NOMO-1 treated with dmso at 0.1 percent for 144 hours (cell line): ENCODE data around the gene CDKAL1.

Experiments
- DNase-seq: peaks from one replicate; lab custom pipeline; 2025; ENCODE audit not compliant: unreplicated experiment; lab: John Stamatoyannopoulos, UW

The CDKAL1 gene

DNA sequence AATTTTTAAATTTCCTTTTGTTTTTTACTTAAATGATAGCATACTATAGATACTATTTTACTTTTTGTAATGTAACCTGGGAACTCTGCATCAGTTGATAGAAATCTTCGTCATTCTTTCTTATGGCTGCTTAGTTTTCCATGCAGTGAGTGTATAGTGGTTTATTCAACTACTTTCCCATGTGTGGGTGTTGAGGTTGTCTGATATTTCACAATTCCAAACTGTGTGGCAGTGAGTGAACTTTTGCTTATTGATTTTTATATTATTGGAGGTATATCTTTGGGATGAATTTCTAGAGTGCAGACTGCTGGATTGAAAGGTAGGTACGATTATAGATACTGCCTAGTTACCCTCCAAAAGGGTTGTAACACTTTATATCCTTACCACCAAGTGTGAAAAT lies 136.5 kb downstream of the CDKAL1 start:
- no peak for DNase-seq

DNA sequence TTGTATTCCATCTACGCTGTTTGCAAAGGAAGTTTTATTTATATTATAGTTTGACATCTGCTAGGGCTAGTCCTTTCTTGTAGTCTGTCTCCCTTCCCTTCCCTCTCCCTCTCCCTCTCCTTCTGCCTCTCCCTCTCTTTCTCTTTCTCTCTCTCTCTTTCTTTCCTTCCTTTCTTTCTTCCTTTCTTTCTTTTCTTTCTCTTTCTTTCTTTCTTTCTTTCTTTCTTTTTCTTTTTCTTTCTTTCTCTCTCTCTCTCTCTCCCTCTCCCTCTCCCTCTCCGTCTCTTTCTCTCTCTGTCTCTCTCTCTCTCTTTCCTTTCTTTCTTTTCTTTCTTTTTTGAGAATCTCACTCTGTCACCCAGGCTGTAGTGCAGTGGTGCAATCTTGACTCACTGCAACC lies 137.8 kb downstream of the CDKAL1 start:
- no peak for DNase-seq

DNA sequence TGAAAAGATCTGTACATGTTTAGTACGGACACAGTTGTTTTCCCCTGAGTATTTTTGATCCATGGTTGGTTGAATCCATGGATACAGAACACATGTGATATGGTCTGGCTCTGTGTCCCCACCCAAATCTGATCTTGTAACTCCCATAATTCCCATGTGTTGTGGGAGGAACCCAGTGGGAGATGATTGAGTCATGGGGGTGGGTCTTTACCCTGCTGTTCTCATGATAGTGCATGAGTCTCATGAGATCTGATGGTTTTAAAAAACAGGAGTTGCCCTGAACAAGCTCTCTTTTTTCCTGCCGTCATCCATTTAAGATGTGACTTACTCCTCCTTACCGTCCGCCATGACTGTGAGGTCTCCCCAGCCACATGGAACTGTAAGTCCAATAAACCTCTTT lies 139.2 kb downstream of the CDKAL1 start:
- no peak for DNase-seq

DNA sequence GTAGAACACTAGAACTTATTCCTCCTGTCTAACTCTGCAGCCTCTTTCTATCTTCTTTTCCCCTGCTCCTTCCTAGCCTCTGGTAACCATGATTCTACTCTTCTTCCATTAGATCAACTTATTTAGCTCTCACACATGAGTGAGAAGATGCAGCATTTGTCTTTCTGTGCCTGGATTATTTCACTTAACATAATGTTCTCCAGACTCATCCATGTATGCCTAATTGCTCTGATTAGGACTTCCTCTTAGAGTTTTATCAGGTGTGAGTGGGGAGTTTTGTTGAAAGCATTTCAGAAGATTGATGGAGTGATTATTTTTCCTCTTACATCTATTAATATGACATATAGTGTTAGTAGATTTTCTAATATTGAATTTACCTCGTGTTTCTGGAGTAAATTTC lies 140.4 kb downstream of the CDKAL1 start:
- DNase-seq = no peak

DNA sequence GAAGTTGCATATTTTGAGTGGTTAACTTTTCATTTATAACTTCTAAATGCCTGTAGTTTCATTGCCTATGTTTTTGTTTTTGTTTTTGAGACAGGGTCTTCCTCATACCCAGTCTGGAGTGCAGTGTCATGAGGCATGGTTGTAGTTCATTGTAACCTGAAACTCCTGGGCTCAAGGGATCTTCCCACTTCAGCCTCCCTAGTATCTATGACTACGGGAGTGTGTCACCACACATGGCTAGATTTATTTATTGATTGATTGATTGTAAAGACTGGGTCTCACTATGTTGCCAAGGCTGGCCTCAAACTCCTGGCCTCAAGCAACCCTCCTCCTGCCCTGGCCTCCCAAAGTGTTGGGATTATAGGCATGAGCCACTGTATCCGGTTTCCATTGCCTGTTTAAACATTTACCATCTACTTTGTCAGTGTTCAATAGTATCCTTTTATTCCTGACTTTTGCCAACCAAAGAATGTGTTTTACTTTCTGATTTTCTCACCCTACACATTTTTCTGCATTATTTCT lies 144.6 kb downstream of the CDKAL1 start:
- no peak for DNase-seq

DNA sequence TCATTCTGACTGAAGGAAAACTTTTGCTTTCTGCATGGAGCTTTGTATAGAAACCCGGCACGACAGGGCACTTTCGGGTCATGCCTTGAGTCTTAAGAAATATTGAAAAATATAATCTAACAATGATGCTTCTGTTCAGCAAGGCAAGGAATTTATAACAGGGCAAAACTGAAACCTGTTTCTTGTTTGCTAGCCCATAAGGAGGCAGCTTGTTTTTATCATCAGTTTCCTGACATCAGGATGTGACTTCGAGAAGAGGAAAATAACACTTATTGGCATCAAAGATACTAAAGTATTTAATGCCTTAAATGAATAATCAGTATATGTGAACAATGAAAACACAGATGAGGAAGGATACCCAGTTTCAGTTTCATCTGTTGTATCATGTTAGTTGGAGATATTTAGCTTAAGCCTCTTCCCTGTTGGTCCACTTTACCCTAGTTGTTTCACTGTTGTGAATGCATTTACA lies 146.5 kb downstream of the CDKAL1 start:
- DNase-seq = no peak

DNA sequence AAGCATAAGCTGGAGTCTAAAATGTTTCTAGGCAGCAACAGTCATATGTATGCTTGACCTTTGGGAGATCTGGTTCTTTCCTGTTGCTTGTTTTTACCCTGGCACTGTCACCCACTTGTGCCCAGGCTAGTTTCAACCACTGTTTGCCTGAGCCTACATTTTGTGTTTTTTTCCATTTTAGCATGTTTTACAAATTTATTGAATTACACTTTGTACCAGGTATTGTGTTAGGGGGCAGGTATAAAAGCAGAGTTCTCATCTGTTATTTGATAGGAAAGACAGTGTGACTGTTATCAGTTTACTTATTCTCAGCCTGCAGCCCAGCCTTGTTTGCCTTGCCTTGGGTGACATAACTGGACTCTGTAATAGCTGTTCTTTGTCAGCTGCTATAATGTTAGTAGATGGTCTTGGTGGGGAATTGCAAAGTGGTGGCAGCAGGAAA lies 147.0 kb downstream of the CDKAL1 start:
- DNase-seq = no peak

DNA sequence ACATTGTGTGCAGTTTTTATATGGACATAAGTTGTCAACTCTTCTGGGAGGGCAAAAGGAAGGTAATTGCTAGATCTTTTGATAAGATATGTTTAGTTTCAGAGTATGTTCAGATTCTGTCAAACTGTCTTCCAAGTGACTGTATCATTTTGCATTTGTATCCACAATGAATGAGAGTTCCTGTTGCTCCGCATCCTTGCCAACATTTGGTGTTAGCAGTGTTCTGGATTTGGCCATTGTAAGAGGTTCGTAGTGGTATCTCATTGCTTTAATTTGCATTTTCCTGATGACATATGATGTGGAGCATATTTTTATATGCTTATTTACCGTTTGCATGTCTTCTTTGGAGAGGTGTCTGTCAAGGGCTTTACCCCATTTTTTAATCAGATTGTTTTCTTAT lies 150.2 kb downstream of the CDKAL1 start:
- no peak for DNase-seq

DNA sequence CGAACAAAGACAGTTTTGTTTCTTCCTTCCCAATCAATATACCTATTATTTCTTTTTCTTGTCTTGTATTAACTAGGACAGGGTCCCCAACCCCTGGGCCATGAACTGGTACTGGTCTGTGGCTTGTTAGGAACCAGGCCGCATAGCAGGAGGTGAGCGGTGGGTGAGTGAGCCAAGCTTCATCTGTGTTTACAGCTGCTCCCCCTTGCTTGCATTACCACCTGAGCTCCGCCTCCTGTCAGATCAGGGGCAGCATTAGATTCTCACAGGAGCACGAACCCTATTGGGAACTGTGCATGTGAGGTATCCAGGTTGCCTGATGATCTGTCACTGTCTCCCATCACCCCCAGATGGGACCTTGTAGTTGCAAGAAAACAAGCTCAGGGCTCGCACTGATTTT lies 151.9 kb downstream of the CDKAL1 start:
- no peak for DNase-seq

DNA sequence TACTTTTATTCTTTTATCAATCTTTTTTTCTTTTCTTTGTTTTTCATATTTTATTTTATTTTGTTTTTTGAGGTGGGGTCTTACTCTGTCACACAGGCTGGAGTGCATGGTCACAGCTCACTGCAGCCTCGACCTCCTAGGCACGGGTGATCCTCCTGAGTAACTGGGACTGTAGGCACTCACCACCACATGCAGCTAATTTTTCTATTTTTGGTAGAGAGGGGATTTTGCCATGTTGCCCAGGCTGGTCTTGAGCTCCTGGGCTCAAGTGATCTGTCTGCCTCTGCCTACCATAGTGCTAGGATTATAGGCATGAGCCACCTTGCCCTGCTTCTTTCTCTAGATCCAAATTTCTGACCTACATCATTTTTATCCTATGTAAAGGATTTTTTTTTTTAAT lies 153.2 kb downstream of the CDKAL1 start:
- DNase-seq = no peak

DNA sequence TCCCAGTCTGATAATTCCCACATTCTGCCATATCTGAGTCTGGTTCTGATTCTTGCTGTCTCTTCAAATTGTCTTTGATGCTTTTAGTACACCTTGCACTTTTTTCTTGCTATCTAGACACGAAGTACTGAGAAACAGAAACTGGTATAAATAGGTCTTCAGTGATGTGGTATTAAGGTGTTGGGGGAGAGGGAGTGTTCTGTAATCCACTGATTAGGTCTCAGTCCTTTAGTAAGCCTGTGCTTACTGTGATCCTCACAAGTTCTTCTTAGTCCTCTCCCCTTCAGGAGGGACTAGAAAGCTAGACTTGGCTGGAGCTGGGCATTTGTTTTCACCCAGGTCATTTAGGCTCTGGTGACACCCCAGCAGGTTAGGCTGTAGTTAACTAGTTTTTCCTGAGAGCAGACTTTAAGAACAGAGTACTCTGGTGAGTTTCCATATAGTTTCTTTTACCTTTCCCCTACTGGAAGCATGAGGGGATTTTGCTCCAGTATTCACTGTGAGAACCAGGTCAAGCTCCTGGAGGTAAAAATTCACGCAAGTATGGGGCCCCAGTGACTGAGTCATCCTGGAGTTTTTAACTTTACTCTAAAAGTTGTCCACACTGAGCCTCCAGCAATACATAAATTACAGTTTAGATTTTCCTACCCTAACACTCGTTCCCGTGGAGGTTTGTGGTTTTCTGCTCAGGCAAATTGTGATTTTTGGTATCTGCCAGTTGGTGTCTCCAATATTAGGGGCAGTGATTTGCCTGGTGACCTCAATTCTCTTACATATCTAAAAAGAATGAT lies 154.6 kb downstream of the CDKAL1 start:
- DNase-seq = no peak

DNA sequence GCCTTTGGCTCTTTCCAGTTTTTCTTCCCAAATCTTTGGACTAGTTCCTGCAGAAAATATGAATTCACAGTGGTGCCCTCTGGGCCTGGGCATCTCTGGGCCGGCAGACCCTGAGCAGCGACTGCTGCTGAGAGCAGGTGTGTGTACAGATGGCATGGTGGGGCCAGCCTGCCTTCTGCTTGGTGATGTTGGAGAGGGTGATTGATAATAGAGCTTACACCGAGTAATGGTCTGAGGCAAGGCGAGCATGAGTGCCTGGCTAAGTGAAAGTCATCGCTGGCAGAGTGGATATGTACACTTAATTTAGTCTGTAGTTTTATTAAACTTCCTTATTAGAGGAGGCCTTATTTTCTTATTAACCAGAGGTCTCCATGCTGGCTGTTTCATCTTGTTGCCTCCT lies 156.9 kb downstream of the CDKAL1 start:
- no peak for DNase-seq

DNA sequence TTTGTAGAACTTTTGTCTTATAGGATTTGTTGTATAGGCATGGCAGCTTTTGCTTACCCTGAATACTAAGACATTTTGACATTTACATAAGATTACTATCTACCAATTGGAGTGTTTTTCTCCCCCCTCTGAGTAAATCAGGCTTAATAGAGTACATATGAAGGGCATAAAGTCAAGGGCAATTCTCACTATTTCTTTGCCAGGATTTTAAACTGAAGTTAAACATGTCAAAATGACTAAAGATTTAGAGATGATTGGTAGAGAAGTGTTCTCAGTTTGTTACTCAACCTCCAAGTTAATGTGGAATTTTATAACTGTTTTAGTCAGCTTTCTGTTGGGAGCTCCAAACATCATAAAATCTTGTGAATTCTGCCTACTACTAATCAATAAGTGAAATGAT lies 157.8 kb downstream of the CDKAL1 start:
- no peak for DNase-seq

DNA sequence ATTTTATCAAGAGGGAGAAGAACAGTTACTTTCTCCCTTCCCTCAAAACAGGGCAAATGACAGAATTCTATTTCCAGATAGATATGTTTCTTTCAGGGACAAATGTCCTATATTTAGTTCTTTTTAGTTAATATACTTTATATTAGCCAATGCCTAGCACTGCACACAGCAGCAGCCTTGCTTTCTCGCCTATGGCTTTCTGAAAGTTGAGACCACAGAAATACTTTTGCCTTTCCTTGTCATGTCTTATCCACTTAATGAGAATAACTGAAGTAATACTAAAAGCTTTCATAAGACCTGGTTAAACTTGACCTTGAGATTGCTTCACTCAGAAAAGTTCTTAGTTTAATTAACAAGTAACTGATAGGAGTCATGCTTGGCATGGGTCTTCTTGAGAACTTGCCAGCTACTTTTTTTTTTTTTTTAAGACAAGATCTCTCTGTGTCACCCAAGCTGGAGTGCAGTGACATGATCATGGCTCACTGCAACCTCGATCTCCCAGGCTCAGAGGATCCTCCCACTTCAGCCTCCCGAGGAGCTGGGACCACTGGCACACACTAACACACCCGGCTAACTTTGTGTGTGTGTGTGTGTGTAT lies 159.3 kb downstream of the CDKAL1 start:
- no peak for DNase-seq

DNA sequence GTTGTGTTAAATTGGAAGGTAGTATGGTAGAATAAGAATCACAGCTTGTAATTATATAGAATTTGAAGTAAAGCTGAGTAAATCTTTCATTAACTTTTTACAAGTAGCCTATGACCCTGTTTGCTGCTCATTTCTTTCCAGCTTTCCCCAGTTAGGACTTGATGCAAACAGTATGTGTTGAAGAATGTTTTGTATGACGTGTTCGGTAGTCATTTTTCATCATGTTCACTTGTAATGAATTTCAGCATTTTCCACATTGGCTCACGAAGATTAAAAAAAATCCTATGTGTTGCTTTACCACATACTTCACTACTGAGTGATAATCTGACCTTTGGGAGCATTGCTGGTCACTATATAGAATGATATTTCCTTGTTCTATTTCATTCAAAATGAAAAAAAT lies 162.4 kb downstream of the CDKAL1 start:
- no peak for DNase-seq

DNA sequence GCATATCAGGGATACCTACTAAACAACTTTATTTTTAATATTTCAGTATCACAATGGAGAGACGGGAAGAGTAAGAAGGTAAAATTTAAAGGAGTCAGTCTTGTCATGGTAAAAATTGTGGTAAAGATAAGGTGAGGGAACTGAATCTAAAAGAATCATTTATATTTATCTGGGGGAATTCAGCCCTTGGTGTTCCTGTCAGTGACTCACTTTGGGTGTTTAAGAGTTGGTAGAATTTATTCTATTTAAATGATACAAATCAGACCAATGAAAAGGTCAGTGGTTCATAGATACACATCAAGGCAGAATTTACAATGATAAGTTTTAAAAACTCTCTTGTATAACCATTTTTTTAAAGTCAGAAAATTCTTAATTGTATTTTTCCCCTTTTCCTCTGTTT lies 164.4 kb downstream of the CDKAL1 start:
- DNase-seq = no peak

DNA sequence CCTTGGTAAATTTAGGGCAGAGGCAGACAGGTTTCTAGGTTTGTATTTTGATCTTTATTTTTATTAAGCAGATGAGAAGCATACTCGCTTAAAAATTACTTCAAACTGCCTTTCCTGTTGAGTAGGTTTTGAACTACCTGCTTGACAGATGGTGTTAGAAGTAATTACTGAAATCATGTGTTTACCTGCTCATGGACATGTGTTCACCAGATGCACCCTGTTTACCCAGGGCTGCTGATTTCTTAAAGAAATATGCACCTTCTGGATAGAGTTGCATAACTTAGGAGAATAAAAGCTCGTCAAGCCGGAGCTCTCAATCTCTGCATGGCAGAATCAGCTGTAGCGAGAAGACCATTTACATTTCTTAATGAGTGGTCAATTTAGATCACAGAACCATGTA lies 165.1 kb downstream of the CDKAL1 start:
- no peak for DNase-seq

DNA sequence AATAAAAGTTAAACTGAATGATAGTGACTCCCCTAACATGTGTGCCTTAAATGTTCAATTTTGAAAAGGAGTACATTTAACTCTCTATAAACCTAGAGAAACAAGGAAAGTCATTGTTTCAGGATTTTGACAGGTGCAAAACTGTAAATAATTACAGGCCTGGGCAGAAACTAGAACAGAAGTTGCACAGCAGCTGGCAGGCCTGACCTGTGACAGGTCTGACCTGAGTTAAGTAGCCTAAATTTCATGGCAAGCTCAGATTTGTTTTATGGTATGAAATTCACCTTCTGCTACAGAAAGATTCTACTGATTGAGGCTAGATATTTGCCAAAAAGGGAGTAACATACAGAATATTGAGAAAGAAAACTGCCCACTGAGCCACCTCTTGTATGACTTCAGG lies 166.1 kb downstream of the CDKAL1 start:
- no peak for DNase-seq

DNA sequence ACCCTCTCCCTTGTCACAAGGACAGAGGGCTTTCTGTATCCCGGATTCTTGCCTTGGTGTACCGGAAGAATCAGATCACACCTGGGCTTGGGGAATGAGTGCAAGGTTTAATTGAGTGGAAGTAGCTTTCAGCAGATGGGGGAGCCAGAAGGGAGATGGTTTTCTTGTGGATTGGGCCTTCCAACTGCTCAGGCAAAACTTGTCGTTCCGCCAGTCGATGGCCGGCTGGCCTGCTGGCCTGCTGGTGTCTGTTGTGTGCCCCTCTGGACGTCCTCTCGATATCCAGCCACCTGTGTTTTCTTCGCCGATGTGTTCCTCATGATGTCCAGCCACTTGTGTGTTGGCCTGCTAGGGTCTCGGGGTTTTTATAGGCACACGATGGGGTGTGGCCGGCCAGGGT lies 168.1 kb downstream of the CDKAL1 start:
- no peak for DNase-seq

DNA sequence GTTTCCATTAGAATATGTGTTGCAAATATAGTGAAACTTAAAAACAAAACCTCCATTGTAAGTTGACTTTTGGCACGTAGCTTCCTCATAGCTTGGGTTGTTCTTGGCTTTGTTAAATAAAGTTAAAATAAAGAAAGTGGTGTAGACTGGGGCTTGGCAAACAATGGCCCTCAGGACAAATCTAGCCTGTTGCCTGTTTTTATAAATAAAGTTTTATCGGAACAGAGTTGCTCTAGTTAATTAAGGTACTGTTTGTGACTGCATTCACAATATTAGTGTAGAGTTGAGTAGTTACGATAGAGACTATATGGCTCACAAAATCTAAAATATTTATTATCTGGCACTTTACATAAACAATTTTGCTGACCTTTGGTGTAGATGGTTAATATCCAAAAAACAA lies 168.8 kb downstream of the CDKAL1 start:
- no peak for DNase-seq

DNA sequence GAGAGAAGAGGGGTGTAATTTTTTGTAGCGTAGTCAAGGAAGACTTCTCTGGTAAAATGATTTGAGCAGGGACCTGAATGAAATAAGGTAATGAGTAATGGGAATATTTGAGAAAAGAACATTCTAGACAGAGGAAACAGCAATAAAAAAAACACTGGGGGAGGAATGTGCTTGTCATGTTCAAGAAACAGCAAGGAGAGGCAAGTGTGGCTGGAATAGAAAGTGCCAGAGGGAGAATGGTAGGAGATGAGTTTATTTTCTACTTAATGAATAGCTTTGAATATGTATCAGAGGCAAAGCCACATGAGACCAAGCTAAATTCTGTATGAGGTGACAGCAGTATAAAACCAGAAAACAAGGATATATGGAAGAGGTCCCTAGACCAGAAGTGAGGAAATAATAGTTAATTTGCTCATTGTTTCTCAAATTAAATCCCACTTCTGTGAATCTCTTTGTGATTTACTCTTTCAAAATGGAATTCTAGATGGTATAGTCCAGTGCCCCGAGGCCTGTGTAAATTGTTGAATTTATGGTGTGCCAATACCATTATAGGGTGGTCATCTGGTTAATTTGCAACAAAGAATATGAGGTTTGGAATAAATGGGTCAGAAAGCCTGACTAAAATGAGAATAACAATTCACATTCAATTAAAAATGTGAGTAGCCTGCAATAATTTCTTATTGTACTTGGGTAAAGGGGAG lies 170.2 kb downstream of the CDKAL1 start:
- no peak for DNase-seq

DNA sequence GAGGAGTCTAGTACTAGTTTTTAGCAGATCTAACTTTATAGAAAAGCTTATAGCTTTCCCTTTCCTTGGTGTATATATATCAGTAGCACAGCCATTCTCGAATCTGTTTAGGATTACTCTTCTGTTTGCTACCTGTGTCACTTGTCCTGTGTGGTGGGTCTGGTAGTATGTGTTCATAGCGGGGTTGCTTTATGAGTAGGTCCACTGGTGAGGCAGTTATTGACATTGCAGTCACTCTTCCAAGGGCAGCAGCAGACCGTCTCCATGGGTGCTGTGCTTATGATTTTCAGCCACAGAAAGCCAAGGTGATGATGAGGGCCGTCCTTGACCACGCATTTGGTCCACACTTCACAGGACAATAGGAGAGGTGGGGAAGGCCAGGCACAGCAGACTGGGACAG lies 171.5 kb downstream of the CDKAL1 start:
- no peak for DNase-seq
